Activated naive CD4-positive, alpha-beta T cell treated with anti-CD3 and anti-CD28 coated beads, Interleukin-2, amount 50 U/mL, for 72 hours (primary cell): ENCODE measurements around the gene RNASE8. TPM values are rescaled to one million over a fixed set of nuclear protein-coding genes. Genes with fewer than 3 reads are reported as not detected.
A peak's percentile ranks its signal among the peaks of the same experiment; 100 is the strongest.

ENCODE experiments used
- ATAC-seq, 2 donors: fragments of 150-1000 bp; cut with Tn5 transposase; 2 replicates each; pipeline ENCODE4 v1.10.0; 2021; ENCODE audit warnings: mild to moderate bottlenecking in 2 of 2, moderate library complexity in 2 of 2
- DNase-seq, 2 donors: peaks; one replicate each; pipeline ENCODE4 v3.0.0; 2021 to 2022; ENCODE audit warnings: low spot score in 2 of 2
- H3K27ac Mint-ChIP-seq, 2 donors: one replicate each; pipeline ENCODE4 v1.8.0; 2022; ENCODE audit warnings: mild to moderate bottlenecking in 2 of 2, mixed read lengths in 2 of 2
- H3K36me3 Mint-ChIP-seq, 2 donors: one replicate each; pipeline ENCODE4 v1.8.0; 2022; ENCODE audit warnings: mixed read lengths in 2 of 2
- H3K9me3 Mint-ChIP-seq, 2 donors: one replicate each; pipeline ENCODE4 v1.8.0; 2022; ENCODE audit warnings: mixed read lengths in 2 of 2
- total RNA-seq, 2 donors: library from RNA; stranded (reverse); gene quantifications; one replicate each; pipeline ENCODE4 v1.2.3, GENCODE V29; 2022

RNASE8 gene
- total RNA-seq, 2 donors from 2014 or later, result not detected

GRCh38 chr14:21077672-21078071 lies 20.1 kb downstream of the RNASE8 start:
- Mint-ChIP-seq H3K36me3 (no peaks in the 10 kb centered on the region), H3K27ac (no peak overlapping the region)
- ATAC-seq, result no peak

GRCh38 chr14:21078287-21078686 lies 20.7 kb downstream of the RNASE8 start:
- H3K9me3 Mint-ChIP-seq, result no peaks in the 10 kb centered on the region
- no peak overlapping the region for H3K27ac Mint-ChIP-seq
- DNase-seq (no peak), ATAC-seq (no peak)
- no peaks in the 10 kb centered on the region for H3K36me3 Mint-ChIP-seq

More at GRCh38 chr14:21077672-21078071, 20.1 kb downstream of the RNASE8 start:
- H3K9me3 Mint-ChIP-seq, result no peaks in the 10 kb centered on the region
- no peak for DNase-seq

- ATAC-seq (no peak), DNase-seq (no peak)
- Mint-ChIP-seq H3K9me3 (no peaks in the 10 kb centered on the region), H3K27ac (no peak overlapping the region), H3K36me3 (no peaks in the 10 kb centered on the region)
Observed at GRCh38 chr14:21078726-21079125, 21.1 kb downstream of the RNASE8 start.

GRCh38 chr14:21081521-21082142 lies 24.0 kb downstream of the RNASE8 start:
- H3K9me3 Mint-ChIP-seq, result no peaks in the 10 kb centered on the region
- H3K36me3 Mint-ChIP-seq, result no peaks in the 10 kb centered on the region
- DNase-seq (no peak), ATAC-seq (no peak)
- no peak overlapping the region for H3K27ac Mint-ChIP-seq

GRCh38 chr14:21083565-21084325 lies 26.1 kb downstream of the RNASE8 start:
- no peak for DNase-seq
- no peaks in the 10 kb centered on the region for H3K9me3 Mint-ChIP-seq
- H3K27ac Mint-ChIP-seq, result peak overlapping the region in 1 of 2 donors; percentile 0

GRCh38 chr14:21084396-21084795 lies 26.8 kb downstream of the RNASE8 start:
- H3K27ac Mint-ChIP-seq, result peak overlapping the region in 1 of 2 donors; percentile 0
- DNase-seq (no peak), ATAC-seq (no peak)
- no peaks in the 10 kb centered on the region for H3K9me3 Mint-ChIP-seq
- H3K36me3 Mint-ChIP-seq, result no peaks in the 10 kb centered on the region

More at GRCh38 chr14:21083565-21084325, 26.1 kb downstream of the RNASE8 start:
- no peak for ATAC-seq
- no peaks in the 10 kb centered on the region for H3K36me3 Mint-ChIP-seq

- Mint-ChIP-seq H3K36me3 (no peaks in the 10 kb centered on the region), H3K27ac (peak overlapping the region in 1 of 2 donors; percentile 24), H3K9me3 (no peaks in the 10 kb centered on the region)
- ATAC-seq (no peak), DNase-seq (no peak)
Observed at GRCh38 chr14:21084998-21085853, 27.6 kb downstream of the RNASE8 start.

- H3K36me3 Mint-ChIP-seq, result no peaks in the 10 kb centered on the region
- H3K9me3 Mint-ChIP-seq, result no peaks in the 10 kb centered on the region
- DNase-seq, result no peak
- H3K27ac Mint-ChIP-seq, result peak overlapping the region; percentile 81 to 83
- no peak for ATAC-seq
Observed at GRCh38 chr14:21086908-21087293, 29.3 kb downstream of the RNASE8 start.

- H3K27ac Mint-ChIP-seq, result peak overlapping the region in 1 of 2 donors; percentile 83
- H3K36me3 Mint-ChIP-seq, result peaks cover 0 to 1% of the 10 kb centered on the region in 2 donors
- DNase-seq, result peak in 1 of 2 donors; percentile 37
- ATAC-seq, result peak; percentile 85 to 86
- H3K9me3 Mint-ChIP-seq, result no peaks in the 10 kb centered on the region
Observed at GRCh38 chr14:21087294-21088091, 29.9 kb downstream of the RNASE8 start.

GRCh38 chr14:21088687-21089086 lies 31.1 kb downstream of the RNASE8 start:
- peak overlapping the region; percentile 15 to 74 for H3K27ac Mint-ChIP-seq
- peaks cover 0 to 6% of the 10 kb centered on the region in 2 donors for H3K36me3 Mint-ChIP-seq
- DNase-seq (no peak), ATAC-seq (no peak)
- no peaks in the 10 kb centered on the region for H3K9me3 Mint-ChIP-seq

- peaks cover 0 to 6% of the 10 kb centered on the region in 2 donors for H3K36me3 Mint-ChIP-seq
- ATAC-seq, result no peak
- no peaks in the 10 kb centered on the region for H3K9me3 Mint-ChIP-seq
- peak overlapping the region in 1 of 2 donors; percentile 15 for H3K27ac Mint-ChIP-seq
- DNase-seq, result no peak
Observed at GRCh38 chr14:21089271-21089670, 31.6 kb downstream of the RNASE8 start.

- Mint-ChIP-seq H3K27ac (no peak overlapping the region), H3K36me3 (peaks cover 0 to 6% of the 10 kb centered on the region in 2 donors), H3K9me3 (no peaks in the 10 kb centered on the region)
- no peak for DNase-seq
- ATAC-seq, result no peak
Observed at GRCh38 chr14:21089877-21090193, 32.2 kb downstream of the RNASE8 start.

GRCh38 chr14:21090194-21090939 lies 32.7 kb downstream of the RNASE8 start:
- Mint-ChIP-seq H3K27ac (no peak overlapping the region), H3K9me3 (no peaks in the 10 kb centered on the region), H3K36me3 (peaks cover 0 to 6% of the 10 kb centered on the region in 2 donors)
- DNase-seq (peak in 1 of 2 donors; percentile 60), ATAC-seq (no peak)

- no peaks in the 10 kb centered on the region for H3K9me3 Mint-ChIP-seq
- H3K27ac Mint-ChIP-seq, result no peak overlapping the region
- DNase-seq (no peak), ATAC-seq (no peak)
- peaks cover 0 to 6% of the 10 kb centered on the region in 2 donors for H3K36me3 Mint-ChIP-seq
Observed at GRCh38 chr14:21090940-21091663, 33.5 kb downstream of the RNASE8 start.

GRCh38 chr14:21091821-21092272 lies 34.2 kb downstream of the RNASE8 start:
- no peaks in the 10 kb centered on the region for H3K9me3 Mint-ChIP-seq
- H3K27ac Mint-ChIP-seq, result no peak overlapping the region
- H3K36me3 Mint-ChIP-seq, result peaks cover 0 to 6% of the 10 kb centered on the region in 2 donors
- ATAC-seq (no peak), DNase-seq (no peak)
